Measurements from ENCODE around the gene CADM2.

Gene CADM2

GRCh38 chr3:85554153-85554552 is 595.4 kb downstream of the CADM2 start:
- no peak for DNase-seq (ENCODE audit: low spot score)
- H3K27ac ChIP-seq = no peak overlapping the region
- TF ChIP-seq, protein P1, sequence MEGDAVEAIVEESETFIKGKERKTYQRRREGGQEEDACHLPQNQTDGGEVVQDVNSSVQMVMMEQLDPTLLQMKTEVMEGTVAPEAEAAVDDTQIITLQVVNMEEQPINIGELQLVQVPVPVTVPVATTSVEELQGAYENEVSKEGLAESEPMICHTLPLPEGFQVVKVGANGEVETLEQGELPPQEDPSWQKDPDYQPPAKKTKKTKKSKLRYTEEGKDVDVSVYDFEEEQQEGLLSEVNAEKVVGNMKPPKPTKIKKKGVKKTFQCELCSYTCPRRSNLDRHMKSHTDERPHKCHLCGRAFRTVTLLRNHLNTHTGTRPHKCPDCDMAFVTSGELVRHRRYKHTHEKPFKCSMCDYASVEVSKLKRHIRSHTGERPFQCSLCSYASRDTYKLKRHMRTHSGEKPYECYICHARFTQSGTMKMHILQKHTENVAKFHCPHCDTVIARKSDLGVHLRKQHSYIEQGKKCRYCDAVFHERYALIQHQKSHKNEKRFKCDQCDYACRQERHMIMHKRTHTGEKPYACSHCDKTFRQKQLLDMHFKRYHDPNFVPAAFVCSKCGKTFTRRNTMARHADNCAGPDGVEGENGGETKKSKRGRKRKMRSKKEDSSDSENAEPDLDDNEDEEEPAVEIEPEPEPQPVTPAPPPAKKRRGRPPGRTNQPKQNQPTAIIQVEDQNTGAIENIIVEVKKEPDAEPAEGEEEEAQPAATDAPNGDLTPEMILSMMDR (IDR thresholded peaks at IDR 0.05) = no peak
- no peak overlapping the region for H3K4me3 ChIP-seq

DNA sequence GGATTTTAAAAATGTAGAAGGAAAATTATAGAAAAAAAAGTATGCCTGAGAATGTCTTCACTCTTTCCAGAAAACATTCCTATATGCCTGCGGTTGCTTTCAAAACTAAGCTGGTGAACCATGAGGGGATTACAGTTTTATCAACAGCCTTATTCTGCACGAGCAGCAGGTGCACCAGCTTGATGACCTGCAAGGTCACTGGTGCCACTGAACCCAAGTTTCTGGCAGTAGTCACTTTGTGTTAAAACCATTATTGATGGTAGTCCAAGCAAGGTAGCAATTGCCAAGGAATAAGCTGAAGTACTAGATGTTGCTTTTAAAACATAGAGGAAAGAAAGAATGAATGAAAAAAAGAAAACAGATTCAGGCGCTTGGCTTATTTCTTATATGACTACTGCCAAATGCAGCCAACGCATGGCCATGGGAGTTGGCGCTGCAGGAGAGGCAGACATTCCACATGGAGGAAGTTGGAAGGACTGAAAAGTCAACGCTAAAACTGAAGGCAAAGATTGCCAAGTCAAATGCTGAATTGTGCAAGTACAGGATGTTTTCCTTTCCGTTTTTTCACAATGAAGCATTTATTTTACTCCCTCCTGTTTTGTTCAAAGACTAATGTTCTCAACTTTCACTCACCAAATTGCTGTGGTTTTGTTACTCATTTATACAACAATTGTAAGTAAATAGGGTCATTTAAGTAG is 601.4 kb downstream of the CADM2 start:
- no peak overlapping the region for H3K27ac ChIP-seq

DNA sequence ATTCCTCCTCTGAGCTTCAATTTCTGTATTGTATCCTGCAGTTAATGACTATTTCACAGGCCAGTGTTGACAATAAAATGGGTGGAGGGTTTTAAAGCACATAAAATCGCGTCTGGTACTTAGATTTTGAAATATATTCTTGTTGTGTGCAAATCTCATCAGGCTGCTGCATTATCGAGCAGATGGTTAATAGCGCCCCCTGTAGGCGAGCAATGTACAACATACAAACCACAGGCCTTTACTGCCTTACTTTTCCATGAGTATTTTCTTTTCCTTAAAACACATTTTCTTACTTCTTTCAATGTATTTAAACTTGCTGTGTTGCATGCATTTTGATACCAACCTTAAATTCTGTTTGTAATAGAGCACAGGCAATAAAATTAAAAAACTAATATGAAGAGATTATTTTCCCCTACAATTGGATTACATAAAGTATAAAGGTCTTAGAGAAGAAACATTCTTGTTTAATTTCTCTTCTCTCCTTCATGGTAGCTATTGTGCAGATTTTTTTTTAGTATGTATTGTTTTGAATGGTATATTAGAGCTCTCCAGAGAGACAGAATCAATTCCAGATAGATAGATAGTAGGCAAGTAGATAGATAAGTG is 608.4 kb downstream of the CADM2 start:
- H3K4me3 ChIP-seq = no peak overlapping the region
- no peak overlapping the region for H3K27ac ChIP-seq
- no peak for DNase-seq (ENCODE audit: low spot score)
- TF ChIP-seq, protein P1 (IDR thresholded peaks at IDR 0.05) = no peak

More for the DNA sequence above, 601.4 kb downstream of the CADM2 start:
- H3K4me3 ChIP-seq = no peak overlapping the region
- DNase-seq (ENCODE audit: low spot score) = no peak
- TF ChIP-seq, protein P1 (IDR thresholded peaks at IDR 0.05) = no peak

DNA sequence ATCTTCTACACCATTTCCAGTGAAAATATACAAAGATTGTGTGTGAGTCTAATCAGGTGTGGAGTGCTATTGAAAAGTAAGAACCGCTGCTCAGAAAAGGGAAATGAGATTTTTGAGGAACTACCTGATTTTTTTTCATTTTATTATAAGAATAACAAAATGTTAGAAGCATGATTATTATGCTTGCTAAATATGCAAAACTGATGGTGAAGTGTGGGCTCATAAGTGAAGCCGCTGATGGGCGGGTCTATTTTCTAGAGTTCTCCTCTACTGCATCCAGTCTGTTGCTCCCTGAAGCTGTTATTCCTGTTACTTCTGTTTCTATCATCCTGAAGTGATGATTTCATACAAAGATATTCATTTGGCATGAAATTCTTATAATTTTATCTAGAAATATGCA is 612.0 kb downstream of the CADM2 start:
- Histone ChIP-seq H3K4me3 (no peak overlapping the region), H3K27ac (no peak overlapping the region)
- DNase-seq (ENCODE audit: low spot score) = no peak
- TF ChIP-seq, protein P1 (IDR thresholded peaks at IDR 0.05) = no peak

DNA sequence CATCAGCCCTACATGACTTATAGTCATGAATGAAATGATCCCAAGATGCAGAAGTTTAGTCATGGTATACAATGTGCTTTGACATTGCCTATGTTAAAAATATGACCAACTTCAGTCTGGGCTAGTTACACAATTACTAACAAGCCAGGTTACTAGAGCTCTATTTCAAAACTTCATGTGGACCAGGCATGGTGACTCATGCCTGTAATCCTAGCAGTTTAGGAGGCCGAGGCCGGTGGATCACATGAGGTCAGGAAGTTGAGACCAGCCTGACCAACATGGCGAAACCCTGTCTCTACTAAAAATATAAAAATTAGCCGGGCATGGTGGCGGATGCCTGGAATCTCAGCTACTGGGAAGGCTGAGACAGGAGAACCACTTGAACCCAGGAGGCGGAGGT is 613.0 kb downstream of the CADM2 start:
- no peak for DNase-seq (ENCODE audit: low spot score)
- H3K27ac ChIP-seq = no peak overlapping the region
- no peak overlapping the region for H3K4me3 ChIP-seq
- TF ChIP-seq, protein P1 (IDR thresholded peaks at IDR 0.05) = no peak

- no peak overlapping the region for H3K4me3 ChIP-seq
- TF ChIP-seq, protein P1 (IDR thresholded peaks at IDR 0.05) = no peak
- no peak for DNase-seq (ENCODE audit: low spot score)
- H3K27ac ChIP-seq = no peak overlapping the region
These were observed 613.6 kb downstream of the CADM2 start for GRCh38 chr3:85572426-85572825.

DNA sequence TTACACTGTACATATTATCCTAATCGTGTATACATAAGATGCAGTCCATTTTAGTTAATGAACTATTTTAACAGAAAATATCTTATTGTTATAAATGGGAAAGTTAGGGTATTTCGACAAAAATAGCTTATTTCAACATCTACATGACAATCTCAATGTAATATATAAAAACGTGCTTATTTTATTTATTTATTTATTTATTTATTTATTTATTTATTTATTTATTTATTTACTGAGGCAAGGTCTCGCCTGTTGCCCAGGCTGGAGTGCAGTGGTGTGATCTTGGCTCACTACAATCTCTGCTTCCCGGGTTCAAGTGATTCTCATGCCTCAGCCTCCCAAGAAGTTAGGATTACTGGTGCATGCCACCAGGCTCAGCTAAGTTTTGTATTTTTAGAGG is 614.2 kb downstream of the CADM2 start:
- Histone ChIP-seq H3K4me3 (no peak overlapping the region), H3K27ac (no peak overlapping the region)
- DNase-seq (ENCODE audit: low spot score) = no peak
- TF ChIP-seq, protein P1 (IDR thresholded peaks at IDR 0.05) = no peak

Measured in coronary artery (tissue), 2 donors.